ENCODE measurements around the gene FBXW7. TPM values are rescaled to one million over a fixed set of nuclear protein-coding genes. Genes with fewer than 3 reads are reported as not detected.

The FBXW7 gene
- total RNA-seq, 3 donors from 2014 or later (not counting 1 experiment from before 2014, with no cell fraction given): 172 to 202 (median 175) TPM

GRCh38 chr4:152539556-152540292 lies 3.8 kb upstream of the FBXW7 start:
- peaks cover 36 to 38% of the 10 kb centered on the region in 2 donors for H3K4me1 Mint-ChIP-seq
- peak overlapping the region in 1 of 2 donors; percentile 99 for H3K27ac Mint-ChIP-seq

DNA sequence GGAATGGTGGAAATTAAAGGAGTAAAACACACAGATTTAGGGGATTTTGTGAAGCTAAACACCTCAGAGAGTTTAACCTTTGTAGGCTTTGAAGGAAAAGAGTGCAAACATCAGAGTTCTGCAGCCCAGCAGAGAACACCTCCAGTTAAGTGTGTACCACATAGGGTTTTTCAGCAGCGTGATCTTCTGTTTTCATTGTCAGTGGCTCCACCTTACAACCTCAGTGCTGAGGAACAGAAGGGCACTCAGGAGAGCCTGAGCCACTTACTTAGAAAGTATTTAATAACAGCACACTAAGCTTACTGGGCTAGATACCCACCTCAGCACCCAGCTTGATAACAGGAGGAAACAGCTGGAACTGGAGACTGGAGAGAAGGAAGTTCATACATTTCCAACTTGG lies 2.0 kb upstream of the FBXW7 start:
- peak overlapping the region; percentile 93 to 99 for H3K27ac Mint-ChIP-seq
- WGBS (ENCODE audit: insufficient coverage): 65% methylated on average over 1 of the region's 1 CpG
- Histone ChIP-seq H3K36me3 (ENCODE audit: control insufficient read depth, insufficient read depth, low read length) (peaks cover 10% of the 10 kb centered on the region), H3K9me3 (ENCODE audit: control insufficient read depth, insufficient read depth, low read length) (no peaks in the 10 kb centered on the region), H3K4me3 (ENCODE audit: low read length) (no peak overlapping the region), H3K27ac (ENCODE audit: low read length) (peak overlapping the region; percentile 98), H3K27me3 (ENCODE audit: control insufficient read depth, insufficient read depth, low read length) (no peaks in the 10 kb centered on the region), H3K4me1 (ENCODE audit: control insufficient read depth, insufficient read depth, low read length) (peaks cover 18% of the 10 kb centered on the region)
- TF ChIP-seq CTCF (IDR thresholded peaks at IDR 0.05): no peak
- H3K4me3 Mint-ChIP-seq: peak overlapping the region; percentile 99
- ATAC-seq (no peak), DNase-seq (peak in 1 of 2 donors; percentile 24)
- intact Hi-C loops (cut with micrococcal nuclease): loop anchor here (2.0 to 5.0 kb wide), 4 partner anchors 15 to 1439 kb away; partner anchors contain the start of gene RPS3A
- no peaks in the 10 kb centered on the region for H3K27me3 Mint-ChIP-seq (ENCODE audit: low read depth in 2 of 2)
- peaks cover 50% of the 10 kb centered on the region in 2 donors for H3K4me1 Mint-ChIP-seq
- no peaks in the 10 kb centered on the region for H3K9me3 Mint-ChIP-seq
- no peaks in the 10 kb centered on the region for H3K36me3 Mint-ChIP-seq

More at GRCh38 chr4:152539556-152540292, 3.8 kb upstream of the FBXW7 start:
- ATAC-seq: no peak
- Mint-ChIP-seq H3K9me3 (no peaks in the 10 kb centered on the region), H3K27me3 (ENCODE audit: low read depth in 2 of 2) (no peaks in the 10 kb centered on the region), H3K36me3 (no peaks in the 10 kb centered on the region), H3K4me3 (no peak overlapping the region)
- no peak for TF ChIP-seq CTCF (IDR thresholded peaks at IDR 0.05)
- no peak for DNase-seq
- WGBS (ENCODE audit: insufficient coverage): 96% methylated on average over 16 of the region's 16 CpGs
- Histone ChIP-seq H3K9me3 (ENCODE audit: control insufficient read depth, insufficient read depth, low read length) (no peaks in the 10 kb centered on the region), H3K27me3 (ENCODE audit: control insufficient read depth, insufficient read depth, low read length) (no peaks in the 10 kb centered on the region), H3K4me1 (ENCODE audit: control insufficient read depth, insufficient read depth, low read length) (peaks cover 15% of the 10 kb centered on the region), H3K36me3 (ENCODE audit: control insufficient read depth, insufficient read depth, low read length) (peaks cover 10% of the 10 kb centered on the region), H3K27ac (ENCODE audit: low read length) (no peak overlapping the region), H3K4me3 (ENCODE audit: low read length) (no peak overlapping the region)
- intact Hi-C loops (cut with micrococcal nuclease): loop anchor here (5.0 kb wide), 2 partner anchors 37 to 82 kb away; no protein-coding TSS in a partner anchor

DNA sequence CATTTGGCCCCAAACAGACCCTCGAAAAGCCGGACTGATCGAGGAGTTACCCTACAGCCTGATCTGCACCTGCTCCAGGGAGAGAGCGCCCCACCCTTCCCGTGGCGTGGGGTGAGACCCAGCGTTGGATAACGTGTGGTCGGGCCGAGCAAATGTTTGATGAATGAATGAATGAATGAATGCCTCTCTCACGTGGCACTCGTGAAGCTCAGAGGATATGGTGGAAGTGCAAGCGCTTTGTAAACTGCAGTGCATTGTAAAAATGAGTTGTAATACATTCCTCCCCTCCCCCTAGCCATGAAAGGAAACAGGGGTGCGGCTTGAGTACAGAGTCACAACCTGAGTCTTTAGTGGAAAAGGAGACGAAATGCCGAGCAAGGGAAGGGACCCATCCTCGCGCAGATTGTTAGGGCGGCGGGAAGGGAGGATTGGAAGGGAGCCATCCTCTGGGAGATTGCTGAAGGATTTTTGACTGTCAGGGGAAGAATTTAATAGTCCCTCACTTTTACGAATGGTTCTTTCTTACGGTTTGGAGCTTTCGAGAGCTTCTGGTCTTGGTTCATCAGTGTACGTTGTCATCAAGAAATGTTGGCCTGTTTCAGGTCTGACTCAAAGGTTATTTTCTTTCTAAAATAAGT lies 772 bp upstream of the FBXW7 start:
- H3K27me3 Mint-ChIP-seq (ENCODE audit: low read depth in 2 of 2): no peaks in the 10 kb centered on the region
- H3K4me1 ChIP-seq (ENCODE audit: control insufficient read depth, insufficient read depth, low read length): peaks cover 18% of the 10 kb centered on the region
- peak overlapping the region; percentile 95 for H3K4me3 ChIP-seq (ENCODE audit: low read length)

More for the DNA sequence above, 772 bp upstream of the FBXW7 start:
- no peaks in the 10 kb centered on the region for H3K27me3 ChIP-seq (ENCODE audit: control insufficient read depth, insufficient read depth, low read length)
- ATAC-seq: peak; percentile 45 to 63 (median 48)
- peak overlapping the region; percentile 99 for H3K4me3 Mint-ChIP-seq
- H3K9me3 ChIP-seq (ENCODE audit: control insufficient read depth, insufficient read depth, low read length): no peaks in the 10 kb centered on the region
- H3K36me3 Mint-ChIP-seq: no peaks in the 10 kb centered on the region
- WGBS (ENCODE audit: insufficient coverage): 1% methylated on average over 22 of the region's 24 CpGs
- intact Hi-C loops (cut with micrococcal nuclease): loop anchor here (1.0 to 5.0 kb wide), 6 partner anchors 14 to 1438 kb away; partner anchors contain the start of genes ARFIP1, RPS3A and TIGD4
- no peak for TF ChIP-seq CTCF (IDR thresholded peaks at IDR 0.05)
- peaks cover 62 to 63% of the 10 kb centered on the region in 2 donors for H3K4me1 Mint-ChIP-seq
- peak in 1 of 2 donors; percentile 88 for DNase-seq
- H3K27ac ChIP-seq (ENCODE audit: low read length): peak overlapping the region; percentile 98
- peaks cover 10% of the 10 kb centered on the region for H3K36me3 ChIP-seq (ENCODE audit: control insufficient read depth, insufficient read depth, low read length)
- H3K27ac Mint-ChIP-seq: peak overlapping the region; percentile 93 to 99
- H3K9me3 Mint-ChIP-seq: no peaks in the 10 kb centered on the region
